Measurements from ENCODE around the gene DHRS13. TPM values are rescaled to one million over a fixed set of nuclear protein-coding genes. Genes with fewer than 3 reads are reported as not detected.
A peak's percentile ranks its signal among the peaks of the same experiment; 100 is the strongest.

DHRS13 gene
- total and polyA plus RNA-seq, 10 of the 15 experiments (the other 5 are each of a cell fraction or from before 2014, with no cell fraction given): 0.18 to 55.2 (median 31.3) TPM; not detected in 1

DNA sequence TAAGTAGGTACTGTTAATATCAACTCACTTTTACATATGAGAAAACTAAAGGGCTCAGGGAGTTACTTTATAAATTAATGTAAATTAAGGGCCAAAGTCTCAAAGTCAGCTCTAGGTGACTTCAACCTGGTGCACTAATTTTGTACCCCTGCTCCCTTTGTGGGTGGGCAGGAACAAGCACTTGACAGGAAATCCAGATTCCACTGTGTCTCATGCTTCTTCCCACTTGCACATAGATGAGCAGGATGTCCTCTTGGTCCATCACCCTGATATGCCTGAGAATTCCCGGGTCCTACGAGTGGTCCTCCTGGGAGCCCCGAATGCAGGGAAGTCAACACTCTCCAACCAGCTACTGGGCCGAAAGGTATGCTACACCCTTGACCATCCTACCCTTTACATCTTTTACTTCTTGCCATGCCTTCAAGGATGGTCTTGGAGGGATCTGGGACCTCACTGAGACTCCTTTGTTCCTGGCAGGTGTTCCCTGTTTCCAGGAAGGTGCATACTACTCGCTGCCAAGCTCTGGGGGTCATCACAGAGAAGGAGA lies 46.8 kb downstream of the DHRS13 start:
- Histone ChIP-seq H4K20me1 (ENCODE audit: control insufficient read depth, insufficient read depth) (no peaks in the 10 kb centered on the region), H3K27ac (ENCODE audit: control insufficient read depth, insufficient read depth) (no peak overlapping the region), H3K4me3 (no peak overlapping the region), H3K4me2 (ENCODE audit: control insufficient read depth, insufficient read depth) (peak overlapping the region; percentile 99; the same call in 1 of the 2 replicates), H2AFZ (ENCODE audit: control insufficient read depth, low read depth, low read length) (no peak overlapping the region), H3K9me3 (replicated peaks; ENCODE audit: control insufficient read depth, insufficient read depth, low read length) (no peaks in the 10 kb centered on the region), H3K4me1 (ENCODE audit: control insufficient read depth, insufficient read depth, low read length) (peaks cover 14% of the 10 kb centered on the region), H3K27me3 (replicated peaks in 1 of 2; ENCODE audit: control insufficient read depth in 2 of 2, insufficient read depth in 2 of 2, low read length in 1 of 2) (no peaks in the 10 kb centered on the region), H3K9ac (ENCODE audit: control insufficient read depth, insufficient read depth, low read length) (no peak overlapping the region), H3K79me2 (ENCODE audit: control insufficient read depth, insufficient read depth, low read length) (peaks cover 14% of the 10 kb centered on the region), H3K36me3 (ENCODE audit: control insufficient read depth in 2 of 2, insufficient read depth in 2 of 2, low read length in 1 of 2) (peaks cover 10 to 16% of the 10 kb centered on the region in 2 experiments; a peak in 3 of 4 replicates)
- TF ChIP-seq PML (IDR thresholded peaks at IDR 0.05; ENCODE audit: low read length) (no peak), MYB (IDR thresholded peaks at IDR 0.05; ENCODE audit: borderline replicate concordance, low read depth, low read length) (no peak), SP1 (IDR thresholded peaks at IDR 0.05; ENCODE audit: low read depth, low read length) (no peak), ZNF622 (IDR thresholded peaks at IDR 0.05) (no peak), ZSCAN29 (IDR thresholded peaks at IDR 0.05) (no peak), PAX8 (IDR thresholded peaks at IDR 0.05) (no peak), SREBF2 (IDR thresholded peaks at IDR 0.05; ENCODE audit: low read length) (no peak), POLR2AphosphoS2 (IDR thresholded peaks at IDR 0.05; ENCODE audit: low read depth, low read length) (no peak), GATAD2B (conservative IDR thresholded peaks at IDR 0.05; ENCODE audit: low read depth) (no peak), ZBTB33 (IDR thresholded peaks at IDR 0.05) (no peak), SMC3 (IDR thresholded peaks at IDR 0.05; ENCODE audit: borderline replicate concordance, low read length) (no peak), ETV6 (conservative IDR thresholded peaks at IDR 0.05 in 1 of 2, IDR thresholded peaks at IDR 0.05 in 1 of 2; ENCODE audit: borderline replicate concordance in 1 of 2, low read depth in 1 of 2) (no peak), BACH1 (IDR thresholded peaks at IDR 0.05; ENCODE audit: borderline replicate concordance) (no peak)
- TF ChIP-seq, protein P1, sequence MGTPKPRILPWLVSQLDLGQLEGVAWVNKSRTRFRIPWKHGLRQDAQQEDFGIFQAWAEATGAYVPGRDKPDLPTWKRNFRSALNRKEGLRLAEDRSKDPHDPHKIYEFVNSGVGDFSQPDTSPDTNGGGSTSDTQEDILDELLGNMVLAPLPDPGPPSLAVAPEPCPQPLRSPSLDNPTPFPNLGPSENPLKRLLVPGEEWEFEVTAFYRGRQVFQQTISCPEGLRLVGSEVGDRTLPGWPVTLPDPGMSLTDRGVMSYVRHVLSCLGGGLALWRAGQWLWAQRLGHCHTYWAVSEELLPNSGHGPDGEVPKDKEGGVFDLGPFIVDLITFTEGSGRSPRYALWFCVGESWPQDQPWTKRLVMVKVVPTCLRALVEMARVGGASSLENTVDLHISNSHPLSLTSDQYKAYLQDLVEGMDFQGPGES (IDR thresholded peaks at IDR 0.05): no peak
- TF ChIP-seq, protein P2, sequence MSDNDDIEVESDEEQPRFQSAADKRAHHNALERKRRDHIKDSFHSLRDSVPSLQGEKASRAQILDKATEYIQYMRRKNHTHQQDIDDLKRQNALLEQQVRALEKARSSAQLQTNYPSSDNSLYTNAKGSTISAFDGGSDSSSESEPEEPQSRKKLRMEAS (IDR thresholded peaks at IDR 0.05; ENCODE audit: low read depth, low read length): no peak
- BruUV-seq (replicated peaks): no TSS peak
- DNase-seq (ENCODE audit: low read depth, low spot score) (no peak), ATAC-seq (no peak), FAIRE-seq (no peak)
- 89% methylated on average over 5 of the region's 5 CpGs for WGBS (ENCODE audit: insufficient coverage, insufficient replicate concordance, low lambda C conversion rate, missing lambda C conversion rate)
- RAD21 ChIA-PET (ENCODE audit: unreplicated experiment): interaction anchor here (2.1 to 3.3 kb wide), 2 partner anchors 46 to 93 kb away, joined by 5 to 15 read pairs; partner anchors contain the start of gene DHRS13
- in situ Hi-C loops (cut with MboI) (no loop called here), intact Hi-C loops (cut with micrococcal nuclease; ENCODE audit: unreplicated experiment) (no loop called here)
- CTCF ChIA-PET: interaction anchor here (0.8 to 1.9 kb wide), 4 partner anchors 13 to 92 kb away, joined by 3 to 10 read pairs (median 6); partner anchors contain the start of gene FAM222B
- POLR2A ChIA-PET: interaction anchor here (0.6 to 2.0 kb wide), 8 partner anchors 36 to 287 kb away, joined by 3 to 9 read pairs (median 3); partner anchors contain the start of gene FLOT2
- SMC1A ChIA-PET (ENCODE audit: uncharacterized antibody, unreplicated experiment): interaction anchor here (0.6 to 1.5 kb wide), 5 partner anchors 9 to 93 kb away, joined by 3 to 4 read pairs (median 3); partner anchors contain the start of gene FAM222B

Data from GM12878 (cell line).